Caco-2 (cell line): Measurements from ENCODE around the gene MYDGF. TPM values are rescaled to one million over a fixed set of nuclear protein-coding genes. Genes with fewer than 3 reads are reported as not detected.
A peak's percentile ranks its signal among the peaks of the same experiment; 100 is the strongest.
"Not testable (repeated sequence)": the region's sequence is repeated elsewhere in the genome, so short reads cannot be mapped to it uniquely, and the experiment has no call there.

Experiments used
- BruUV-seq: library from RNA; stranded (reverse); fragments of 400-500 nt; replicated peaks from 2 replicates; lab custom pipeline; 2021; lab: Mats Ljungman, UMichigan
- CTCF ChIA-PET: fragments of 300-600 bp; sonication (Branson Sonifier 250); formaldehyde crosslinking; loops from one replicate; lab custom pipeline; 2022; ENCODE audit warnings: antibody characterized with exemption; lab: Charles Lee
- POLR2A ChIA-PET: fragments of 300-600 bp; sonication (Branson Sonifier 250); formaldehyde crosslinking; loops from one replicate; lab custom pipeline; 2022; ENCODE audit warnings: antibody characterized with exemption; lab: Charles Lee
- DNase-seq, 2 experiments: peaks; one replicate each; pipeline versions ENCODE4 v3.0.0 to v3.0.0-alpha.2; 2020 to 2022
- H3K27me3 ChIP-seq: replicated peaks from 2 replicates; pipeline ENCODE4 v1.6.0; 2011; ENCODE audit warnings: low read length; ENCODE audit not compliant: control insufficient read depth, insufficient read depth
- H3K36me3 ChIP-seq: 2 replicates; pipeline ENCODE4 v1.5.1; 2011; ENCODE audit warnings: low read length; ENCODE audit not compliant: control insufficient read depth, insufficient read depth
- H3K4me1 ChIP-seq: fragments of 250-450 bp; sonication (Bioruptor Pico); 2 replicates; pipeline ENCODE4 v1.5.1; 2020; ENCODE audit warnings: mild to moderate bottlenecking
- H3K4me3 ChIP-seq: 2 replicates; pipeline ENCODE4 v1.5.1; 2011; ENCODE audit warnings: low read depth, mild to moderate bottlenecking, control low read depth, low read length
- H3K9me3 ChIP-seq: fragments of 250-450 bp; sonication (Bioruptor Pico); 2 replicates; pipeline ENCODE4 v1.5.1; 2020; ENCODE audit warnings: mild to moderate bottlenecking, moderate library complexity
- H3K27ac Mint-ChIP-seq: one replicate; pipeline ENCODE4 v1.8.0; 2022; ENCODE audit warnings: mixed read lengths; ENCODE audit not compliant: unreplicated experiment
- H3K27me3 Mint-ChIP-seq: one replicate; pipeline ENCODE4 v1.8.0; 2022; ENCODE audit warnings: mixed read lengths; ENCODE audit not compliant: insufficient read depth, unreplicated experiment
- H3K36me3 Mint-ChIP-seq: one replicate; pipeline ENCODE4 v1.8.0; 2022; ENCODE audit warnings: mild to moderate bottlenecking, mixed read lengths; ENCODE audit not compliant: insufficient read depth, unreplicated experiment
- H3K4me1 Mint-ChIP-seq: one replicate; pipeline ENCODE4 v1.8.0; 2022; ENCODE audit warnings: low read depth, mixed read lengths; ENCODE audit not compliant: unreplicated experiment
- H3K4me3 Mint-ChIP-seq: one replicate; pipeline ENCODE4 v1.8.0; 2022; ENCODE audit warnings: mild to moderate bottlenecking, moderate library complexity, mixed read lengths; ENCODE audit not compliant: unreplicated experiment
- H3K9me3 Mint-ChIP-seq: one replicate; pipeline ENCODE4 v1.8.0; 2022; ENCODE audit warnings: mixed read lengths; ENCODE audit not compliant: unreplicated experiment
- intact Hi-C: fragments of 100-400 bp; cut with micrococcal nuclease; formaldehyde crosslinking; loops from one replicate; pipeline ENCODE4 v1.10.0; 2022; ENCODE audit not compliant: unreplicated experiment
- total RNA-seq: library from RNA; stranded (reverse); gene quantifications from 2 replicates; pipeline ENCODE4 v1.2.3, GENCODE V29; 2022
- TF ChIP-seq, protein P1 (sequence below), 2 experiments: fragments of 200-600 bp in 1 of 2; IDR thresholded peaks; 1 replicate in 1 of 2; 2 replicates in 1 of 2; pipeline versions ENCODE4 v1.5.1 to v1.8.0; 2011 to 2022; ENCODE audit warnings: antibody characterized with exemption in 1 of 2, control low read depth in 1 of 2, inconsistent platforms in 1 of 2, low read depth in 1 of 2, low read length in 1 of 2, mild to moderate bottlenecking in 1 of 2, moderate library complexity in 1 of 2; ENCODE audit not compliant: insufficient read depth in 1 of 2, severe bottlenecking in 1 of 2, unreplicated experiment in 1 of 2

Gene MYDGF
- total RNA-seq, 1 experiment from 2014 or later = 106 TPM

DNA sequence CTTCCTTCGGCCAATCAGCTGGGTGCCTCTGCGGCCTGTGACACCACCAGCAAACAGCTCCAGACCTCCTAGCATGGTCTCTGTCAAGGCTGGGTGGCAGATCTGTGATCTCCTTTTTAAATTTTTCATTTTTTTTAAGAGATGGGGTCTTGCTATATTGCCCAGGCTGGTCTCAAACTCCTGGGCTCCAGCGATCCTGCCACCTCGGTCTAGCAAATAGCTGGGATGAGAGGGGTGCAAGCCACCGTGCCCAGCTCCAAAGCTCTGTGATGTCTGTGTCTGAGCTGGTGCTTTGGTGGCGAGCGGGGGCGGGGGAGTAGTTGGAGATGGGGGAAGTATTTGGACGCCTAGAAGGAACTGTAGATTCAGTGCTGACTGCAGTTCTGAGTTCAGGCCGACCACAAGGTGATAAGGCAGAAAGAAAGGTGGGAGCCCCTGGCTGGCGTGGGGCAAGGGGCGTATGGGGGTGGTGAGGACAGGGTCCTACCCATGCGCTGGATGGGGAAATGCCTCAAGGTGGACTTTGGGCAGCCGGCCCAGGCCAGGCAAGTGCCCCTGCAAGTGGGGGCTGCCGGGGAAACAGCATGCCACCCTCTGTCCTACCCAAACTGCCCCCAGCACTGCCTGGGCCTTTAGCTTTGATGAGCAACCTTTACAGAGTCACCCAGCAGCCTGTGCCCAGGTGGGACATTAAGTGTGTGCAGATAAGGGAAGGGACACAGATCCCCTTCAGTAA, 48.0 kb upstream of the MYDGF start:
- ChIA-PET CTCF (interaction anchor here (1.5 kb wide), 1 partner anchor 28 kb away, joined by 3 read pairs; no protein-coding TSS in a partner anchor), POLR2A (no interaction called here)
- Mint-ChIP-seq H3K27me3 (no peaks in the 10 kb centered on the region), H3K36me3 (peaks cover 56% of the 10 kb centered on the region), H3K4me1 (peaks cover 12% of the 10 kb centered on the region), H3K4me3 (no peak overlapping the region), H3K27ac (no peak overlapping the region), H3K9me3 (no peaks in the 10 kb centered on the region)
- BruUV-seq = no TSS peak
- no peaks in the 10 kb centered on the region for H3K9me3 ChIP-seq
- no peaks in the 10 kb centered on the region for H3K27me3 ChIP-seq
- no peak overlapping the region for H3K4me3 ChIP-seq
- TF ChIP-seq, protein P1, sequence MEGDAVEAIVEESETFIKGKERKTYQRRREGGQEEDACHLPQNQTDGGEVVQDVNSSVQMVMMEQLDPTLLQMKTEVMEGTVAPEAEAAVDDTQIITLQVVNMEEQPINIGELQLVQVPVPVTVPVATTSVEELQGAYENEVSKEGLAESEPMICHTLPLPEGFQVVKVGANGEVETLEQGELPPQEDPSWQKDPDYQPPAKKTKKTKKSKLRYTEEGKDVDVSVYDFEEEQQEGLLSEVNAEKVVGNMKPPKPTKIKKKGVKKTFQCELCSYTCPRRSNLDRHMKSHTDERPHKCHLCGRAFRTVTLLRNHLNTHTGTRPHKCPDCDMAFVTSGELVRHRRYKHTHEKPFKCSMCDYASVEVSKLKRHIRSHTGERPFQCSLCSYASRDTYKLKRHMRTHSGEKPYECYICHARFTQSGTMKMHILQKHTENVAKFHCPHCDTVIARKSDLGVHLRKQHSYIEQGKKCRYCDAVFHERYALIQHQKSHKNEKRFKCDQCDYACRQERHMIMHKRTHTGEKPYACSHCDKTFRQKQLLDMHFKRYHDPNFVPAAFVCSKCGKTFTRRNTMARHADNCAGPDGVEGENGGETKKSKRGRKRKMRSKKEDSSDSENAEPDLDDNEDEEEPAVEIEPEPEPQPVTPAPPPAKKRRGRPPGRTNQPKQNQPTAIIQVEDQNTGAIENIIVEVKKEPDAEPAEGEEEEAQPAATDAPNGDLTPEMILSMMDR (IDR thresholded peaks at IDR 0.05; ENCODE audit: insufficient read depth in 1 of 2, low read depth in 1 of 2, low read length in 1 of 2, severe bottlenecking in 1 of 2, unreplicated experiment in 1 of 2) = no peak
- peaks cover 24% of the 10 kb centered on the region; the same call in 1 of the 2 replicates for H3K4me1 ChIP-seq
- intact Hi-C loops = no loop called here
- no peak for DNase-seq
- H3K36me3 ChIP-seq = peaks cover 5% of the 10 kb centered on the region; the same call in 1 of the 2 replicates

DNA sequence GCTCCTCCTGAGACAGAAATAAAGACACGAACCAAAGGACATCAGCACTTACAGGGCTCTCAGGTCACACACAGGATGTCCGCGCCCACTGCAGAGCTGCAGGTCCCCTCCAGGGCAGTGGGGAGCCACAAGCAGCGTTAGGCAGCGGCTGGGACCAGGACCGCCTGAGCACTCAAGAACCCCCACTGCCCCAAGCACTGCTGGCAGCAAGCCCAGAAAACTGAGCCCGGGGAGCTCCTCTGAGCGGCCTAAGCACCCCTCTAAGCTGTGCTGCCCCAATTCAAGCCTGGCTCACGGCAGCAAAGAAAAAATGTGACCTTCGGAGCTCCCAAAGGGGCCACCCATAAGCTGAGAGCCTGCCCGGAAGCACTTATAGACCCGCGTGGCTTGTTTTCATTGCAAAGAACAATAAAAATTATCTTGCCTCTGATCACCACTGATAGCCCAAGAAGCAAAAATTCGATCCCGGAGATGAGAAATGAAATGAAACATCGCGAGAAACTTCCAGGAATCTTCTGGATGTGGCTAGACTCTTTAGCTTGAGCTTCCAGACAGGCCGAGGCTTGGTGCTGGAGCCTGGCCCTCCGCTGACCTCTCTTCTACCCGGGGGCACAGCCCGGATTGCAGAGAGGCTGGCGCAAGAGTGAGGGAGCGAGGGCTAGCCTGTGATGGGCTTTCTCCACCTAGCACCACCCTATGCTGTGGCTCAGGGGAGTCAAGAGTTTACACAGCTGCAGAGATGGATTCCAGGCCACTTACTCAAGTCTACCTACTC, 47.2 kb upstream of the MYDGF start:
- TF ChIP-seq, protein P1 (IDR thresholded peaks at IDR 0.05; ENCODE audit: insufficient read depth in 1 of 2, low read depth in 1 of 2, low read length in 1 of 2, severe bottlenecking in 1 of 2, unreplicated experiment in 1 of 2) = no peak
- no peaks in the 10 kb centered on the region for H3K27me3 ChIP-seq
- Mint-ChIP-seq H3K4me1 (peaks cover 12% of the 10 kb centered on the region), H3K27ac (no peak overlapping the region), H3K4me3 (no peak overlapping the region), H3K27me3 (no peaks in the 10 kb centered on the region), H3K36me3 (peaks cover 62% of the 10 kb centered on the region), H3K9me3 (no peaks in the 10 kb centered on the region)
- DNase-seq = peak; percentile 42 to 49
- peaks cover 5% of the 10 kb centered on the region; the same call in 1 of the 2 replicates for H3K36me3 ChIP-seq
- H3K9me3 ChIP-seq = no peaks in the 10 kb centered on the region
- H3K4me1 ChIP-seq = peaks cover 20% of the 10 kb centered on the region; the same call in 1 of the 2 replicates
- POLR2A ChIA-PET = no interaction called here
- intact Hi-C loops = no loop called here
- no peak overlapping the region for H3K4me3 ChIP-seq
- CTCF ChIA-PET = interaction anchor here (1.3 to 1.5 kb wide), 2 partner anchors 27 to 74 kb away, joined by 3 read pairs; no protein-coding TSS in a partner anchor
- no TSS peak for BruUV-seq

DNA sequence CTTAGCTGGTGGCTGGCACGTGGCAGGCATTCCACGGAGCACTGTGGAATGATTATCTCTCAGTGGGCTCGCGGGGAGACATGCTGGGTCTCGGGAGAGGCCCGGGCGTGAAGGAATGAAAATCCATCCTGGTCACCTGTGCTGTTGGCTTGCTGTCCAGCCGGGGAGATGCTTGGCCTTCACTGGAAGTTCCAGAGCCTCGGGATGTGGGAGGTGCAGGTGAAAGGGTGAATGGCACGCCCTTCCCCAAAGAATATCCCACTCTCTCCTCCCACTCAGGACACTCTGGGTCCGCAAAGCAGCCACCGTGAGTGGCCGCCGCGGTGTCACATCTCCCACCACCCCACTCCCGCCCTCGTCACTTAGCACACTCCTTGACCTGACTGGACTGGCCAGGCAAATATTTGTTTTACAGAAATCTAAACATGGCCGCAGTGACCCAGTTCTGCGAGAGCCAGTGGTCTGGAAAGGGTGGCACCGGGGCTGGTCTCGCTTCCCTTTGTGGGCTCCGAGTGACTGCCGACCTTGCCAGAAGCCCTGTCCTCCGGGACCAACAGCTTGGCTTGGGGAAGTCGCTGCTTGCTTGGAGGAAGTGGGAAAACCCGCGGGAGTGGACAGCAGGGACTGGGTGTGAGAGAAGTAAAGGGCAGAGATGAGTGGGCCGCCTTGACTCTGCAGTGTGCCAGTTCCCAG, 45.5 kb upstream of the MYDGF start:
- H3K4me1 Mint-ChIP-seq = peaks cover 12% of the 10 kb centered on the region
- H3K9me3 Mint-ChIP-seq = no peaks in the 10 kb centered on the region
- peaks cover 4% of the 10 kb centered on the region; the same call in 1 of the 2 replicates for H3K36me3 ChIP-seq
- ChIA-PET CTCF (no interaction called here), POLR2A (no interaction called here)
- intact Hi-C loops = no loop called here
- peaks cover 18% of the 10 kb centered on the region; the same call in 1 of the 2 replicates for H3K4me1 ChIP-seq
- no peak for DNase-seq
- BruUV-seq = no TSS peak
- peak overlapping the region; percentile 39 for H3K27ac Mint-ChIP-seq
- peaks cover 75% of the 10 kb centered on the region for H3K36me3 Mint-ChIP-seq
- H3K4me3 ChIP-seq = no peak overlapping the region
- H3K27me3 ChIP-seq = no peaks in the 10 kb centered on the region
- TF ChIP-seq, protein P1 (IDR thresholded peaks at IDR 0.05; ENCODE audit: insufficient read depth in 1 of 2, low read depth in 1 of 2, low read length in 1 of 2, severe bottlenecking in 1 of 2, unreplicated experiment in 1 of 2) = no peak
- H3K27me3 Mint-ChIP-seq = no peaks in the 10 kb centered on the region
- H3K9me3 ChIP-seq = no peaks in the 10 kb centered on the region
- no peak overlapping the region for H3K4me3 Mint-ChIP-seq

DNA sequence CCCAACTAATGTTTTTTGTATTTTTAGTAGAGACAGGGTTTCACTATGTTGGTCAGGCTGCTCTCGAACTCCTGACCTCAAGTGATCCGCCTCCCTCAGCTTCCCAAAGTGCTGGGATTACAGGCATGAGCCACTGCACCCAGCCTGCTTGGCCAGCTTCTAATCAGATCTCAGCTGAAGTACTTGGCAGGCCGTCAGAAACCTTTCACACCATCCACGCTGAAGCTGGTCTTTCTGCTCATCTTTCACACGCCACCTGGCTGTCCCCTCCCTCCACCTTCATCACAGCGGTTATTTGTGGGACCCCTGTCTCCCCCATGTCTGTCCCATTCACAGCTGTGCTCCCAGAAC, 45.0 kb upstream of the MYDGF start:
- H3K9me3 ChIP-seq, H3K27me3 Mint-ChIP-seq, DNase-seq, H3K4me3 Mint-ChIP-seq, BruUV-seq, POLR2A ChIA-PET, H3K36me3 ChIP-seq, H3K9me3 Mint-ChIP-seq, intact Hi-C loops, CTCF ChIA-PET, H3K27me3 ChIP-seq, H3K4me3 ChIP-seq: not testable (repeated sequence)
- peaks cover 18% of the 10 kb centered on the region; the same call in 1 of the 2 replicates for H3K4me1 ChIP-seq
- peak overlapping the region; percentile 39 for H3K27ac Mint-ChIP-seq
- peaks cover 76% of the 10 kb centered on the region for H3K36me3 Mint-ChIP-seq
- H3K4me1 Mint-ChIP-seq = peaks cover 12% of the 10 kb centered on the region
